ENCODE data around the gene PDGFD. TPM values are rescaled to one million over a fixed set of nuclear protein-coding genes. Genes with fewer than 3 reads are reported as not detected.

PDGFD gene
- polyA plus RNA-seq, 1 donor (not counting 4 experiments of a cell fraction or from before 2014, with no cell fraction given): 0.28 TPM

GRCh38 chr11:104094576-104094975 lies 69.4 kb downstream of the PDGFD start:
- H2AFZ ChIP-seq (ENCODE audit: control insufficient read depth, low read length): no peak overlapping the region
- H3K79me2 ChIP-seq (ENCODE audit: control insufficient read depth, insufficient read depth, low read length): no peaks in the 10 kb centered on the region
- H3K4me1 ChIP-seq (ENCODE audit: control insufficient read depth, extremely low read depth, insufficient read depth, low read length): no peaks in the 10 kb centered on the region
- no peak overlapping the region for H3K4me2 ChIP-seq (ENCODE audit: control insufficient read depth, extremely low read depth, insufficient read depth, low read depth, low read length)
- H3K9me3 ChIP-seq (ENCODE audit: control insufficient read depth, low read depth, low read length): no peaks in the 10 kb centered on the region
- H3K9me1 ChIP-seq (ENCODE audit: control insufficient read depth, extremely low read depth, insufficient read depth, low read length): no peaks in the 10 kb centered on the region
- no peak overlapping the region for H3K27ac ChIP-seq (ENCODE audit: control insufficient read depth, insufficient read depth, low read length)
- H3K4me3 ChIP-seq (ENCODE audit: control insufficient read depth in 2 of 3, extremely low read depth in 1 of 3, insufficient read depth in 2 of 3, low read depth in 1 of 3, low read length in 3 of 3): no peak overlapping the region
- H4K20me1 ChIP-seq (ENCODE audit: control insufficient read depth, extremely low read depth, insufficient read depth, low read length): no peaks in the 10 kb centered on the region
- dilution Hi-C loops (cut with MboI; ENCODE audit: extremely low pct_ligation_motif_present, low sequenced_read_pairs): no loop called here
- no peaks in the 10 kb centered on the region for H3K27me3 ChIP-seq (ENCODE audit: control insufficient read depth, extremely low read depth, insufficient read depth, low read length)
- FAIRE-seq (no peak), DNase-seq (ENCODE audit: low read depth, low spot score) (no peak)
- no peaks in the 10 kb centered on the region for H3K36me3 ChIP-seq (ENCODE audit: control insufficient read depth in 2 of 2, extremely low read depth in 1 of 2, insufficient read depth in 2 of 2, low read length in 2 of 2)
- H3K9ac ChIP-seq (ENCODE audit: control insufficient read depth, extremely low read depth, insufficient read depth, low read length): no peak overlapping the region
- TF ChIP-seq EZH2 (IDR thresholded peaks at IDR 0.05; ENCODE audit: low read length) (no peak), CTCF (optimal IDR thresholded peaks at IDR 0.05 in 1 of 3, IDR thresholded peaks at IDR 0.05 in 1 of 3, conservative IDR thresholded peaks at IDR 0.05 in 1 of 3; ENCODE audit: extremely low read depth in 1 of 3, insufficient read depth in 2 of 3, low read length in 3 of 3) (no peak)

- Histone ChIP-seq H3K36me3 (ENCODE audit: control insufficient read depth in 2 of 2, extremely low read depth in 1 of 2, insufficient read depth in 2 of 2, low read length in 2 of 2) (no peaks in the 10 kb centered on the region), H3K9me3 (ENCODE audit: control insufficient read depth, low read depth, low read length) (no peaks in the 10 kb centered on the region), H4K20me1 (ENCODE audit: control insufficient read depth, extremely low read depth, insufficient read depth, low read length) (no peaks in the 10 kb centered on the region), H3K4me3 (ENCODE audit: control insufficient read depth in 2 of 3, extremely low read depth in 1 of 3, insufficient read depth in 2 of 3, low read depth in 1 of 3, low read length in 3 of 3) (no peak overlapping the region), H3K9me1 (ENCODE audit: control insufficient read depth, extremely low read depth, insufficient read depth, low read length) (no peaks in the 10 kb centered on the region), H3K4me2 (ENCODE audit: control insufficient read depth, extremely low read depth, insufficient read depth, low read depth, low read length) (no peak overlapping the region), H3K79me2 (ENCODE audit: control insufficient read depth, insufficient read depth, low read length) (no peaks in the 10 kb centered on the region), H3K4me1 (ENCODE audit: control insufficient read depth, extremely low read depth, insufficient read depth, low read length) (no peaks in the 10 kb centered on the region), H3K9ac (ENCODE audit: control insufficient read depth, extremely low read depth, insufficient read depth, low read length) (no peak overlapping the region), H2AFZ (ENCODE audit: control insufficient read depth, low read length) (no peak overlapping the region), H3K27me3 (ENCODE audit: control insufficient read depth, extremely low read depth, insufficient read depth, low read length) (no peaks in the 10 kb centered on the region), H3K27ac (ENCODE audit: control insufficient read depth, insufficient read depth, low read length) (no peak overlapping the region)
- TF ChIP-seq CTCF (optimal IDR thresholded peaks at IDR 0.05 in 1 of 3, IDR thresholded peaks at IDR 0.05 in 1 of 3, conservative IDR thresholded peaks at IDR 0.05 in 1 of 3; ENCODE audit: extremely low read depth in 1 of 3, insufficient read depth in 2 of 3, low read length in 3 of 3) (no peak), EZH2 (IDR thresholded peaks at IDR 0.05; ENCODE audit: low read length) (no peak)
- DNase-seq (ENCODE audit: low read depth, low spot score) (no peak), FAIRE-seq (no peak)
- dilution Hi-C loops (cut with MboI; ENCODE audit: extremely low pct_ligation_motif_present, low sequenced_read_pairs): no loop called here
These were observed 70.3 kb downstream of the PDGFD start for GRCh38 chr11:104093426-104094280.
